ENCODE measurements around the gene CHRNG.

- TF ChIP-seq CTCF (IDR thresholded peaks at IDR 0.05) (no peak), POLR2A (IDR thresholded peaks at IDR 0.05) (no peak)
Observed at GRCh38 chr2:232502511-232502910, 37.0 kb upstream of the CHRNG start.
